BLaER1 treated with 17β-estradiol and CSF1 and Interleukin-3, amounts not matched to agents 10 nM and 100 nM (cell line): ENCODE results near the gene CERS6.

Source experiments
- H3K27ac ChIP-seq, 11 experiments: shearing (Covaris generic); formaldehyde crosslinking; 2 replicates each; pipeline ENCODE4 v1.8.1; 2022
- H3K27me3 ChIP-seq, 11 experiments: shearing (Covaris generic); formaldehyde crosslinking; 2 replicates each; pipeline ENCODE4 v1.8.1; 2022
- H3K36me3 ChIP-seq, 11 experiments: shearing (Covaris generic); formaldehyde crosslinking; 2 replicates each; pipeline ENCODE4 v1.8.1; 2022
- H3K4me1 ChIP-seq, 10 experiments: shearing (Covaris generic); formaldehyde crosslinking; 2 replicates each; pipeline ENCODE4 v1.8.1; 2022
- H3K4me2 ChIP-seq, 11 experiments: shearing (Covaris generic); formaldehyde crosslinking; 2 replicates each; pipeline ENCODE4 v1.8.1; 2022
- H3K4me3 ChIP-seq, 10 experiments: shearing (Covaris generic); formaldehyde crosslinking; 2 replicates each; pipeline ENCODE4 v1.8.1; 2022
- H3K9ac ChIP-seq, 11 experiments: shearing (Covaris generic); formaldehyde crosslinking; 2 replicates each; pipeline ENCODE4 v1.8.1; 2022
- H3K9me3 ChIP-seq, 11 experiments: shearing (Covaris generic); formaldehyde crosslinking; replicated peaks in 1 of 11; 2 replicates each; pipeline ENCODE4 v1.8.1; 2022
- H4K20me1 ChIP-seq, 11 experiments: shearing (Covaris generic); formaldehyde crosslinking; 2 replicates each; pipeline ENCODE4 v1.8.1; 2022
- Cebpa-rat ChIP-seq, 11 experiments: shearing (Covaris generic); IDR thresholded peaks; 2 replicates each; pipeline ENCODE4 v1.8.1; 2022

CERS6 gene

DNA sequence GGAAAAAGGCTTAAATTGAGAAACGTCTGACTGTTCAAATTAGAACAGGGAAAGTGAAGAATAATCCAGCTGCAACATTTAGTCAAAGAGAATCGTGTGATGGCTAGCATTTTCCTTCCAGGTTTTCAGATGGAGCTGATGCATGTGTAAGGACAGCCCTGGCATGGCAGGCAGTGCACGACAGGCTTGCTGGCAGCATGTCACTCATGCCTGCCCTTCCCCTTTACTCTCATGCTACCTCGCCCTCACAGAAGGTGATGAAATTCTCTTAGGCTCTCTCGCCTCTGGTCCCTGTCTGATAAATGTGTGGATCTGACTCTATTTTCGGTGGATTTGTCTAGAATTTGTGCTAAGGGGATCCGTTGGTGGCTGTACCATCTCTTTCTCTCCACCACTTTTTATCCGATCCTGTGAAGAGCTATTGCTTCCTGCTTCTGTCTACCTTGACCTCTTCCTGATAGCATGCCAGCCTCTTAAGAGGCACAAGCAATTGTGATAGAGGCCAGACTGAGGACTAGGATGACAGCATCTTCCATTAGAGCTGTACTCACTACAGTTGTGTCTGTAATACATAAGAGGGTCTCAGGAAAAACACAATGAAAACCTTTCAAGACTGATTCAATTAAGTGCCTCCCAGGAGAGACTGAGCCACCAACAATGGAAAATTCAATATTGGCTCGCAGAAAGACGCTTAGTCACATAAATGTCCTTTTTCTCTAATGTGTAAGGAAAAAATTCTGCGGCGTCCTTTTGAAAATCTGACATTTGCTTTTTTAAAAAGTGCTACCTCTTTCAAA, 280.8 kb downstream of the CERS6 start:
- H3K36me3 ChIP-seq, result peaks cover 4 to 41% (median 18%) of the 10 kb centered on the region in 11 experiments; a peak in 15 of 22 replicates
- TF ChIP-seq Cebpa-rat (IDR thresholded peaks at IDR 0.05), result no peak
- H3K9me3 ChIP-seq, result no peaks in the 10 kb centered on the region
- no peak overlapping the region for H3K4me3 ChIP-seq
- H3K9ac ChIP-seq, result no peak overlapping the region
- no peaks in the 10 kb centered on the region for H3K27me3 ChIP-seq
- H3K27ac ChIP-seq, result no peak overlapping the region
- H3K4me2 ChIP-seq, result no peak overlapping the region
- H3K4me1 ChIP-seq, result peaks cover 0 to 16% (median 0%) of the 10 kb centered on the region in 10 experiments; a peak in 6 of 20 replicates
- no peaks in the 10 kb centered on the region; a peak in 1 of 22 replicates for H4K20me1 ChIP-seq

DNA sequence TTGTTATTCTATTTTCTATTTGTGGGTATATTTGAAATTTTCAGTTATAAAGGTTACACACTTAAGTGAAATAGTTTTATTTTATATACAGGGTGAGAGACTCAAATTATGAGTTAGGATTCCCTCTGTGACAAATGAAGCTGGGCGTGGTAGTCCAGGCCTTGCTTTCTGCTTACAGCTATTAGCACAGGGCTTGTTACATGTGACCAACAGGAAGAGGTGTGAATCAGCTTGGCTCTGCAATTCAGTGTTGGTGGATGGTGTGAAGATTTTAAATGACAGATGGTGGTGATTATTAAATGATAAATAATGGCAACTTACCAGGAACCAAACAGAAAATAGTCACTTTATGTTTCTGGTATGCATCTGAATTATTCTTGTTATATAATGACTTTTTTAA, 282.0 kb downstream of the CERS6 start:
- TF ChIP-seq Cebpa-rat (IDR thresholded peaks at IDR 0.05), result no peak
- Histone ChIP-seq H3K4me3 (no peak overlapping the region), H3K9me3 (no peaks in the 10 kb centered on the region), H3K36me3 (peaks cover 0 to 42% (median 17%) of the 10 kb centered on the region in 11 experiments; a peak in 14 of 22 replicates), H3K27ac (no peak overlapping the region), H3K27me3 (no peaks in the 10 kb centered on the region), H3K4me2 (0 out of 22 replicates have a peak overlapping the region, but pooled peaks of 1 of the 11 experiments have one; percentile 23), H3K4me1 (peaks cover 0 to 10% (median 0%) of the 10 kb centered on the region in 10 experiments; a peak in 4 of 20 replicates), H4K20me1 (peaks cover 0 to 4% (median 0%) of the 10 kb centered on the region in 11 experiments; a peak in 2 of 22 replicates), H3K9ac (no peak overlapping the region)

DNA sequence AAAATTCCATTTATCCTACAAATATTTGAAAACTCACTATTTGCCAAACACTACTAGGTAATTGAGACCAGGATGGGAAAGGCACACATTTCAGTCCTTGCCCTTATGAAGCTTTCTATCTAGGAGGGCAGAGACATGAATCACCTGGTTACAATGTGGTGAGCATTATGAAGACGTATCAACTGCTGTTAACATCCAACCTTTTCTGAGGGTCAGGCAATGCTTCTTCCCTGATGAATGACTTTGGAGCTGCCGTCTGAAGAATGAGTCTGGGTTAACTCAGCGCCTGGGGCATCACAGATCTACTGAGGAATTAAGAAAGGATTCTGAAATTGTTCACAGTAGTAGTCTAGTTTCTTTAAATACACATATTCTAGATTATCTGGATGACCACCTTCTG, 284.3 kb downstream of the CERS6 start:
- Histone ChIP-seq H3K9me3 (no peaks in the 10 kb centered on the region), H3K4me1 (peaks cover 0 to 10% (median 0%) of the 10 kb centered on the region in 10 experiments; a peak in 4 of 20 replicates), H3K27ac (no peak overlapping the region), H3K4me2 (no peak overlapping the region), H4K20me1 (peaks cover 0 to 4% (median 0%) of the 10 kb centered on the region in 11 experiments; a peak in 2 of 22 replicates), H3K9ac (no peak overlapping the region), H3K27me3 (no peaks in the 10 kb centered on the region), H3K4me3 (no peak overlapping the region), H3K36me3 (peaks cover 0 to 41% (median 14%) of the 10 kb centered on the region in 11 experiments; a peak in 14 of 22 replicates)
- no peak for TF ChIP-seq Cebpa-rat (IDR thresholded peaks at IDR 0.05)

DNA sequence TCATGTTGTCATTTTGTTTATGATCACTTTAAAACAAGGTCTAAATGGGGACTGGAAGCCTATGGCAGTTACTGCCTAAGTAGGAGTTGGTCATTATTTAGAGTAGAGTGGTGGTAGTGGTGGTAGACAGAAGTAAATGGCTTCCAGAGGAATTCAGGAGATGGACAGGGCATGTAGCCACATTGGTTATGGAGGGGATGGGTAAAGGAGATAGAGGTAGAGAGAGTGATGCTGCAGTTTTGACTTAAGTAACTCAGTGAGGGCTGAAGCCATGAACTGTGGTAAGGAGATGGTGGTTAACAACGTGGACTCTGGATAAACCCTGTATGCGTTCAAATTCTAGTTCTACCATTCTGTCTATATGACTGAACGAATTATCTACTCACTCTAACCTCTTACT, 284.7 kb downstream of the CERS6 start:
- no peak overlapping the region for H3K4me3 ChIP-seq
- H3K27me3 ChIP-seq, result no peaks in the 10 kb centered on the region
- H4K20me1 ChIP-seq, result peaks cover 0 to 4% (median 0%) of the 10 kb centered on the region in 11 experiments; a peak in 2 of 22 replicates
- H3K4me1 ChIP-seq, result peaks cover 0 to 10% (median 0%) of the 10 kb centered on the region in 10 experiments; a peak in 4 of 20 replicates
- H3K27ac ChIP-seq, result no peak overlapping the region
- H3K9ac ChIP-seq, result no peak overlapping the region
- TF ChIP-seq Cebpa-rat (IDR thresholded peaks at IDR 0.05), result no peak
- no peak overlapping the region for H3K4me2 ChIP-seq
- H3K36me3 ChIP-seq, result peaks cover 0 to 45% (median 19%) of the 10 kb centered on the region in 11 experiments; a peak in 17 of 22 replicates
- H3K9me3 ChIP-seq, result no peaks in the 10 kb centered on the region

DNA sequence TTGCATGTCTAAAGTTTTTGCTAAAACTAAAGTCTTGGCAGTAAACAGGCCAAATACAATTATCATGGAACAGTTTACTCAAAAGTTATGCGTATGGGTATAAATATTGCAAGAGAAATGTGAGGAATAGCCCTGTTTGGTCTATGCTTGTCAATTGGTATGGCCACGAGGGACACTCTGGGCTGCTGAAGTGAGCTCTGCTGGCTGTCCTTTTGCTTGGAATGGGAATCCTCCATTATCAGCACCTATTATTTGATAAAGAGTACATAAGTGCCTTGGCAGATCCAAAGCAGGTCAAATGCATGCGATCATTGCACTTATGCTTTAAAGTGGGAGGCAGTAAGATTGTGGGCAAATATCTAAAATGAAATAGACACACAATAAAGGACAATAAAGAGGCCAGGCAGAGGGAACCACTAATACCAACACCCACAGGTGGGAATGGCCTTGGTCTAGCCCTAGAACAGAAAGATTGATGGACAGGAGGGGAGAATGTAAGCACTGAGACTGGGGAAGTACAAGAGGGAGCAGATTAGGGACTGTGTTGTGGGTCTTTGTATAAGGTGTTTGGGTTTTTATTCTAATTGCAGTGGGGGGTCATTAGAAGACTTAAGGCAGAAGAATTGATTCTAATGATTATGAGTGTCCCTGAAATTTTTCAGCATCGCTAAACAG, 286.3 kb downstream of the CERS6 start:
- Histone ChIP-seq H3K4me1 (peaks cover 0 to 9% (median 0%) of the 10 kb centered on the region in 10 experiments; a peak in 4 of 20 replicates), H3K27ac (no peak overlapping the region), H3K4me2 (no peak overlapping the region), H3K9me3 (no peaks in the 10 kb centered on the region), H3K27me3 (no peaks in the 10 kb centered on the region), H4K20me1 (peaks cover 0 to 4% (median 0%) of the 10 kb centered on the region in 11 experiments; a peak in 1 of 22 replicates), H3K9ac (no peak overlapping the region), H3K36me3 (peaks cover 3 to 47% (median 25%) of the 10 kb centered on the region in 11 experiments; a peak in 18 of 22 replicates), H3K4me3 (no peak overlapping the region)
- TF ChIP-seq Cebpa-rat (IDR thresholded peaks at IDR 0.05), result no peak

DNA sequence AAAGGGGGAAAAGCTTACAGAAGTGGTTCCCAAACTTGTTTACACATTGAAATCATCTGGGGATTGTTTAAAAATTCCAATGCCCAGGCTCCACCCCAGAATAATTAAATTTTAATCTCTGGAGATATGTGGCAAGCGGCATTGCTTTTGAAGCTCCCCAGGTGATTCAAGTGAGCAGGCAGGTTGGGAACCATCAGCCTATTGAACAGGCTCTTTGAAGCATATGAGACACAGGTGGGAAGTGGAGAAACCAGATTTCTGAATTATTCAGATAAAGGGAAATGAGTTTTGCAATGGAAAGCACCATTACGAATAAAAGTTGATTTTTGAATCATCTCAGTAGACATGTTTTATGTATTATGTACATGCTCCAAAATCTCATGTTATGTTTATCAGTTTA, 288.8 kb downstream of the CERS6 start:
- H3K9ac ChIP-seq, result no peak overlapping the region
- no peak for TF ChIP-seq Cebpa-rat (IDR thresholded peaks at IDR 0.05)

DNA sequence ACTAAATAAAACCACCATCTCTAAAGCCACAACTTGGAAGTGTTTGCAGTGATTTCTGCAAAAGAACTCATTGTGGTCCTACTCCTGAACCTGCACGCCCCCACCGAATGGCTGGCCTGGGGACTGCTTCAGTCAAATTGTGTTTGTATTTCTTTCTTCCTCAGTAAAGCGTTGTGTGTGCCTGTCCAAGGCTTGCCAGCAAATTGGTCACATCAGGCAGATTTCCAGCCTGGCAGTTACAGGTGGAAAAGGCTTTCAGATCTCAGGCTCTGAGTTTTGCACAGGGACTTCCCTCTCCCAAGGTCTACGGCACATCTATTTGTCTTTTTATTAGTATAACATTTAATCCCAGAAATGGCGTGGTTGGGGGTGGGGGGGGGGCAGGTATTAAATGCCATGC, 292.4 kb downstream of the CERS6 start:
- H3K27ac ChIP-seq, result no peak overlapping the region
- H3K9ac ChIP-seq, result no peak overlapping the region
- 0 out of 22 replicates have a peak, but pooled peaks cover 0 to 12% (median 0%) of the 10 kb centered on the region in 11 experiments for H4K20me1 ChIP-seq
- H3K4me1 ChIP-seq, result peaks cover 0 to 4% (median 0%) of the 10 kb centered on the region in 10 experiments; a peak in 1 of 20 replicates
- peaks cover 13 to 72% (median 31%) of the 10 kb centered on the region in 11 experiments; a peak in 20 of 22 replicates for H3K36me3 ChIP-seq
- no peaks in the 10 kb centered on the region for H3K9me3 ChIP-seq
- no peaks in the 10 kb centered on the region for H3K27me3 ChIP-seq
- H3K4me3 ChIP-seq, result no peak overlapping the region
- H3K4me2 ChIP-seq, result no peak overlapping the region
- TF ChIP-seq Cebpa-rat (IDR thresholded peaks at IDR 0.05), result no peak

More for the DNA sequence above, 288.8 kb downstream of the CERS6 start:
- Histone ChIP-seq H3K36me3 (peaks cover 8 to 48% (median 18%) of the 10 kb centered on the region in 11 experiments; a peak in 19 of 22 replicates), H3K27ac (no peak overlapping the region), H3K9me3 (no peaks in the 10 kb centered on the region), H3K4me2 (no peak overlapping the region), H3K4me3 (no peak overlapping the region), H4K20me1 (peaks cover 0 to 4% (median 0%) of the 10 kb centered on the region in 11 experiments; a peak in 1 of 22 replicates), H3K27me3 (no peaks in the 10 kb centered on the region), H3K4me1 (no peaks in the 10 kb centered on the region)

DNA sequence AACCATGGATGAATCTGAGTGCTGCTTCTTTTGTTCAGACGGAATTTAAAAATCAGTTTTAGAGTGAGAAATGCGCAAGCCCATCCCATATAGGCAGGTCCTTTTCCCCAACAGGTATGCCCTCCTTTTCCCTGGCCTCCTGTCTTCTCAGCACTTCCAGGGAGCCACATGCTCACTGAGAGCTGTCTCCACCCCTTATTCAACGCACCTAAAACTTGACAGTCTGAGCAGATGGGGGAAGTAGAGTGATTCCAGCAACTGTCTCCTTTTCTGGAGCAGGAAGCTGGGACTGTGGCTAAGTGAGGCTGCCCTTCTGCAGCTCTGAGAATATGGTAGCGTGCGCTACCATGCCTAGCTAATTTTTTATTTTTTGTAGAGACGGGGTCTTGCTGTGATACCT, 293.2 kb downstream of the CERS6 start:
- no peak overlapping the region for H3K4me3 ChIP-seq
- H3K36me3 ChIP-seq, result peaks cover 14 to 78% (median 40%) of the 10 kb centered on the region in 11 experiments
- no peak overlapping the region for H3K9ac ChIP-seq
- H4K20me1 ChIP-seq, result 0 out of 22 replicates have a peak, but pooled peaks cover 0 to 12% (median 0%) of the 10 kb centered on the region in 11 experiments
- H3K27ac ChIP-seq, result no peak overlapping the region
- H3K4me2 ChIP-seq, result no peak overlapping the region
- no peaks in the 10 kb centered on the region for H3K27me3 ChIP-seq
- peaks cover 0 to 4% (median 0%) of the 10 kb centered on the region in 10 experiments; a peak in 1 of 20 replicates for H3K4me1 ChIP-seq
- H3K9me3 ChIP-seq, result no peaks in the 10 kb centered on the region
- TF ChIP-seq Cebpa-rat (IDR thresholded peaks at IDR 0.05), result no peak
